Fibroblast of the aortic adventitia (primary cell): Measurements from ENCODE around the gene TRPV6. TPM values are rescaled to one million over a fixed set of nuclear protein-coding genes. Genes with fewer than 3 reads are reported as not detected.

ENCODE experiments used
- DNase-seq: peaks from one replicate; pipeline ENCODE4 v3.0.0-alpha.2; 2010; ENCODE audit warnings: low read depth
- H3K4me3 ChIP-seq: 2 replicates; pipeline ENCODE4 v1.5.1; 2011; ENCODE audit warnings: low read depth, mild to moderate bottlenecking, control low read depth, low read length, moderate library complexity
- total RNA-seq: library from RNA; depleted of rRNA; stranded (reverse); fragments of >200 nt; gene quantifications from 2 replicates; pipeline ENCODE4 v1.2.3, GENCODE V29; 2012; ENCODE audit warnings: low replicate concordance
- TF ChIP-seq, protein P1 (sequence below): IDR thresholded peaks from 2 replicates; pipeline ENCODE4 v1.5.1; 2011; ENCODE audit warnings: mild to moderate bottlenecking, low read length, control low read depth, inconsistent platforms; ENCODE audit not compliant: insufficient read depth

Gene TRPV6
- total RNA-seq, 1 donor: not detected

DNA sequence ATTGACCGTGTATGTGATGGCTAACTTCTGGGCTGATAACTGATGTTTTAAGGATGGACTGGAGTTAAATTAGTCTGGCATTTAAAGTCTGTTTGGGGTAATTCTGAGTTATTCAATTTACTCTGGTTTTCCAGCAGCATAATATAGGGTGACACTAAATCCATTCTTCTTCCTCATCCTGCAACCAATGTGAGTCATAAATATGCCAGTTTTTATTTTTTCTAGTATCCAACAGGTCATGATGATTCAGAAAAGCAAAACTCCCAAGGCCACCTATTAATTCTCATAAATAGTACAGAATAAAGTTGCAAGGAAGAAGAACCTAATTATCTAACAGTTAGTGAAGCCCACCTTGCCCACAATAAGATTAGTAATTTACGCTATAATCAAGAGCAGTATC, 38.2 kb downstream of the TRPV6 start:
- no peak overlapping the region for H3K4me3 ChIP-seq
- no peak for DNase-seq
- TF ChIP-seq, protein P1, sequence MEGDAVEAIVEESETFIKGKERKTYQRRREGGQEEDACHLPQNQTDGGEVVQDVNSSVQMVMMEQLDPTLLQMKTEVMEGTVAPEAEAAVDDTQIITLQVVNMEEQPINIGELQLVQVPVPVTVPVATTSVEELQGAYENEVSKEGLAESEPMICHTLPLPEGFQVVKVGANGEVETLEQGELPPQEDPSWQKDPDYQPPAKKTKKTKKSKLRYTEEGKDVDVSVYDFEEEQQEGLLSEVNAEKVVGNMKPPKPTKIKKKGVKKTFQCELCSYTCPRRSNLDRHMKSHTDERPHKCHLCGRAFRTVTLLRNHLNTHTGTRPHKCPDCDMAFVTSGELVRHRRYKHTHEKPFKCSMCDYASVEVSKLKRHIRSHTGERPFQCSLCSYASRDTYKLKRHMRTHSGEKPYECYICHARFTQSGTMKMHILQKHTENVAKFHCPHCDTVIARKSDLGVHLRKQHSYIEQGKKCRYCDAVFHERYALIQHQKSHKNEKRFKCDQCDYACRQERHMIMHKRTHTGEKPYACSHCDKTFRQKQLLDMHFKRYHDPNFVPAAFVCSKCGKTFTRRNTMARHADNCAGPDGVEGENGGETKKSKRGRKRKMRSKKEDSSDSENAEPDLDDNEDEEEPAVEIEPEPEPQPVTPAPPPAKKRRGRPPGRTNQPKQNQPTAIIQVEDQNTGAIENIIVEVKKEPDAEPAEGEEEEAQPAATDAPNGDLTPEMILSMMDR: no peak

DNA sequence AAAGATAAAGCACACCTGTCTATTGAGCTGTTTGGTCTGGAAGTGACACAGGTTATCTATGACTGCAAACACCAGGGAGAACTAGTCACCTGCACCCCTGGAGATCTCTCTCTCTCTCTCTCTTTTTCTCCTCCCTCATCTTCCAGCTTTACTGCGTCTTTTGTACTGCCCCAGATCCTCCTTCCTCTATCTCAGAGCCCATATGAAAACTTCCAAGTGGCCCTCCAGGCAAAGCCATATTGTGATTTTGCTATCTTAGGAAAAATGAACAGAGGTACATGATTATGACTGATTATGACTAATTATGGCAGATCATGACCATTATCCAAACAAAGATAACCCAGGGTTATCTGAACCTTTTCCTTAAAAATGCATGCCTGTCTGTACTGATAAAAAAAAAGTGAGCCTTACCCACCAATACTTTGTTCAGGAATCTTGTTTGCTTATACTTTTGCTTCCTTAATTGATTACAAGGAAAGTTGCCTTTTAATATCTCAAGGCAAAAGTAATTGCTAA, 43.2 kb downstream of the TRPV6 start:
- H3K4me3 ChIP-seq: no peak overlapping the region
- DNase-seq: no peak
- TF ChIP-seq, protein P1: no peak

DNA sequence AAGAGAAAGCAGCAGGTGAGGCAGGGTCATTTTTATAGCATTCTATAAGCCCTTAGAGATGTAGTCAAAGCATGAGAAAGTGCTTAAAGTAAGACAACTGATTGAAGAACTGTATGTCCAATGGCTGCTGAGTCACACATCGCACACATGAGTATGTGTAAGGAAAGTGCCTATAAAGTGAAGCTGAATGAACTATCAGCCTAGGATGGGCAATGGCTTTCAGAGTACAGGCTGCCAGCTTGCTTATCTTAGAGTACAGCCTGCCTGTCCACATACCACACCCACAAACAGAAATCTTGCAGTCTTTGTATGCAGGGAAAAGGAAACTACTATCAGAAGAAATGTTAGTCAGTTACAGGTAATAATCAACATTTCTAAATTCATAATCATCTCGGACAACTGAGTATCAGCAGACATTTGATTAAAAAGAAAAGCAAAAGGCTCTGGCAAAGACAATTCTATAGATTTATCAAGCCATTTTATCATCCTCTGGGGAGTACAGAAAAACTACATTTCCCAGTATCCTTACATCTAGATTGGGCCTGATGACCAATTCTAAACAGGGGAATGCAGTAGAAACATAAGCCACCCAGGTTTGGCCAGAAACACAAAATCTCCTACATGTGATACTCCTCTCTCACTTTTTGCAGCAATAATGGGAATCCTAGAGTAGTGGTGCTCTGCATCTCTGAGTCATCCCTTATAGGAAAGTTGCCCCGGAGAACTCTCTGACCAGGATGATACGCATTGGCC, 46.9 kb downstream of the TRPV6 start:
- DNase-seq: no peak
- H3K4me3 ChIP-seq: no peak overlapping the region
- TF ChIP-seq, protein P1: no peak

DNA sequence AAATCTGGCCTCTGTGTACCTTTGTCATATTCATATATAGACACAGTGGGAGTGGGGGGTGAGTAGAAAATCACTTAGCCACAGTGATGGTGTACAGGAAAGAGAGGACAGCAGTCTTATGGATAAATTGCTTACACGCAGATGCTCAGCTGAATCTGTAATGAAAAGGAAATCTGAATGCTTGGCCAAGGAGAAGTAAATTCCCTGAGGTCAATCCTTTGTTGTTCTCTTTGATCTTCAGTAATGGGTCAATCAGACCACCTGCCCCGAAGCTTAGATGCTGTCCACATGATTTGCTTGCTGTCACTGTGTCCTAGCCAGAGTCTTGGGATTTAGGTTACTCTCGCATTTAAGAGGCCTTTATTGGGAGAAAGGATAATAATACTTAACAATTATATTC, 49.1 kb downstream of the TRPV6 start:
- TF ChIP-seq, protein P1: no peak
- DNase-seq: no peak
- no peak overlapping the region for H3K4me3 ChIP-seq

DNA sequence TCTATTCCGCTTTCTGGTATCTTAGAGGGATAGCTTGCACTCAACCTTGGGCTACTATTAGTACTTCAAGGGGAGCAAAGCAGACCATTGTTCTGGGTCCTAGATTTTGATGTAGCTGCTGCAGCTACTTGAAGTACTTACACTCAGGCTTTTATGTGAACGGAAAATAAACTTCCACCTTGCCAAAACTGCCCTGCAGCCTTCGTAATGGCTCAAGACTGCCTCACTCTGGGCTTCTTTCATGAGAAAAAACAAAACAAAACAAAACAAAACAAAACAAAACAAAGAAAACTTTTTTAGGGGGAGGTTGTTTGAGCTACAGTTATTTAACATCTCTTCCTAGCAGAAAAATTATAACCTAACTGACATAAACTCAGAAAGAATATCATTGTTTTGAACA, 50.1 kb downstream of the TRPV6 start:
- H3K4me3 ChIP-seq: no peak overlapping the region
- DNase-seq: no peak
- TF ChIP-seq, protein P1: no peak

DNA sequence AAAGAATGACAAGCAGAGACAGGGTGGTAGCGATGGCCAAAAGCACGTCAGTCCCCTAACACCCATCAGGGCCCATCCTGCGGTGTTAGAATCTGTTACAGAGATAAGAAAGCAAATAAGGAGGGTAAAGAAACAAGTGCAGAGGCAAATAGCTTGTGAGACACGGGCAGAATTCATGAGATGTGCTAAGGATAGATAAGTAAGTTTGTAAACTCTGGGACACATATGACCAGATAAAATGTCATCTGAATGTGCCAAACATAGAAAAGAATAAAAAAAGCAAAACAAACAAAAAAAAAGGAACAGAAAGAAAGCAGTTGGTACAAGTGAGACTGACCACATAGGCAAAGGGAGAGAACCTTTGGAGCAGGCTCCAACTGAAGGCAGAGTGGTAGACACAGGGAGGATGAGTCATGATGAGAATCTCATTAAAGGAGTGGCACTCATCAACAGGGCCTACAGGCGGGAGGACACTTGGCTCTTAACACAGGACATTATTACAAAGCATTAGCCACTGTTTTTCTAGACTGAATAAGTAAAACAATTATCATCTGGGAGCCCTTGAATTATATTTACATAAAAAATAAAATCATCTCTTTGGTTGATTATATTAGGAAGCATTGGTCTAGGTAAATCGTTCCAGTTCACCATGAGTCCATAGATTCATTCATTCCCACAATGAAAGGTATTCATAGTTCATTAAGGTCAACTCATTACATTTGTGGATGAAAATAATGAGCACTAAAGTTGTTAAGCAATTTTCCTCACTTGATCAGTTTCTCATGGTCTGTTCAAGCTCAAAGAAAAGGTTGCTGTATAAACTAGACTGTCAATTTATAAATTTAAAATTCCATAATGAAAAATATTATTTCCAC, 52.1 kb downstream of the TRPV6 start:
- TF ChIP-seq, protein P1: no peak
- no peak overlapping the region for H3K4me3 ChIP-seq
- DNase-seq: no peak
